Uterus (tissue), 2 donors: Measurements from ENCODE around the gene CACNA1C.

Experiments used
- CTCF ChIP-seq, 4 experiments: fragments of 200-600 bp in 2 of 4; fragments of 450-650 bp in 2 of 4; sonication (generic) in 2 of 4; IDR thresholded peaks; one replicate each; pipeline ENCODE4 v1.5.1; 2016 to 2019; ENCODE audit warnings: antibody characterized with exemption in 4 of 4, mild to moderate bottlenecking in 2 of 4, moderate library complexity in 1 of 4
- POLR2A ChIP-seq, 2 donors: fragments of 450-650 bp; IDR thresholded peaks; one replicate each; pipeline ENCODE4 v1.6.1; 2016; ENCODE audit warnings: antibody characterized with exemption in 2 of 2, mild to moderate bottlenecking in 1 of 2, moderate library complexity in 1 of 2

GRCh38 chr12:2647186-2647585, 594.4 kb downstream of the CACNA1C start:
- TF ChIP-seq POLR2A (IDR thresholded peaks at IDR 0.05) (no peak), CTCF (IDR thresholded peaks at IDR 0.05) (no peak)
